IMR-90 (cell line): ENCODE data around the gene DHX38. TPM values are rescaled to one million over a fixed set of nuclear protein-coding genes. Genes with fewer than 3 reads are reported as not detected.
"Not testable (repeated sequence)": the region's sequence is repeated elsewhere in the genome, so short reads cannot be mapped to it uniquely, and the experiment has no call there.

Experiments
- ATAC-seq: fragments of 200-7000 bp; cut with Tn5 transposase; 2 replicates; pipeline ENCODE4 v1.9.1; 2020; ENCODE audit warnings: low read depth, mild to moderate bottlenecking, moderate library complexity
- BruUV-seq: library from RNA; stranded (reverse); fragments of 400-500 nt; replicated peaks from 2 replicates; lab custom pipeline; 2021; lab: Mats Ljungman, UMichigan
- CTCF ChIA-PET: fragments of 300-600 bp; formaldehyde crosslinking; extraction: SDS; loops from one replicate; lab custom pipeline; 2021; ENCODE audit warnings: antibody characterized with exemption; lab: Yijun Ruan, JAX
- POLR2A ChIA-PET: fragments of 300-600 bp; sonication (Branson Sonifier 250); formaldehyde crosslinking; loops from one replicate; lab custom pipeline; 2022; ENCODE audit warnings: antibody characterized with exemption; ENCODE audit not compliant: unreplicated experiment; lab: Charles Lee
- DNase-seq: peaks from one replicate; pipeline ENCODE4 v3.0.0; 2013
- H2AFZ ChIP-seq: replicated peaks from 2 replicates; pipeline ENCODE3; 2013; ENCODE audit warnings: low read length, mild to moderate bottlenecking; ENCODE audit not compliant: poor library complexity
- H2AK5ac ChIP-seq: 2 replicates; pipeline ENCODE4 v1.6.1; 2013; ENCODE audit warnings: low read depth, low read length, inconsistent platforms
- H2AK9ac ChIP-seq: replicated peaks from 2 replicates; pipeline ENCODE3; 2013; ENCODE audit warnings: mild to moderate bottlenecking, low read depth, low read length, moderate library complexity; ENCODE audit not compliant: poor library complexity
- H2BK120ac ChIP-seq: 2 replicates; pipeline ENCODE4 v1.6.1; 2013; ENCODE audit warnings: low read depth, low read length, inconsistent platforms
- H2BK15ac ChIP-seq: 3 replicates; pipeline ENCODE4 v1.6.1; 2013; ENCODE audit warnings: low read depth, low read length, inconsistent platforms
- H2BK20ac ChIP-seq: 2 replicates; pipeline ENCODE4 v1.6.1; 2013; ENCODE audit warnings: low read depth, mild to moderate bottlenecking, inconsistent platforms, low read length, moderate library complexity
- H2BK5ac ChIP-seq: 2 replicates; pipeline ENCODE4 v1.6.1; 2013; ENCODE audit warnings: mild to moderate bottlenecking, low read depth, low read length, inconsistent platforms; ENCODE audit not compliant: poor library complexity, severe bottlenecking
- H3K14ac ChIP-seq: replicated peaks from 2 replicates; pipeline ENCODE4 v1.6.1; 2013; ENCODE audit warnings: low read depth, low read length, inconsistent platforms
- H3K18ac ChIP-seq: 2 replicates; pipeline ENCODE4 v1.6.1; 2013; ENCODE audit warnings: low read depth, low read length, control low read depth
- H3K23ac ChIP-seq: 2 replicates; pipeline ENCODE4 v1.6.1; 2013; ENCODE audit warnings: low read depth, low read length, inconsistent platforms
- H3K27ac ChIP-seq: 2 replicates; pipeline ENCODE4 v1.5.1; 2013; ENCODE audit warnings: mild to moderate bottlenecking, control low read depth, low read length; ENCODE audit not compliant: insufficient read depth
- H3K27me3 ChIP-seq: 2 replicates; pipeline ENCODE4 v1.6.1; 2013; ENCODE audit warnings: low read length; ENCODE audit not compliant: control insufficient read depth, insufficient read depth
- H3K36me3 ChIP-seq: 2 replicates; pipeline ENCODE4 v1.6.1; 2013; ENCODE audit warnings: low read length, mixed read lengths; ENCODE audit not compliant: control insufficient read depth, insufficient read depth
- H3K4ac ChIP-seq: 2 replicates; pipeline ENCODE4 v1.6.1; 2013; ENCODE audit warnings: low read depth, low read length, inconsistent platforms
- H3K4me1 ChIP-seq: 2 replicates; pipeline ENCODE4 v1.6.1; 2013; ENCODE audit warnings: low read length, mixed read lengths; ENCODE audit not compliant: control insufficient read depth, insufficient read depth
- H3K4me2 ChIP-seq: 2 replicates; pipeline ENCODE4 v1.6.1; 2013; ENCODE audit warnings: low read depth, mild to moderate bottlenecking, control low read depth, low read length, moderate library complexity
- H3K4me3 ChIP-seq: 2 replicates; pipeline ENCODE4 v1.5.1; 2013; ENCODE audit warnings: low read depth, mild to moderate bottlenecking, control low read depth, low read length, moderate library complexity; ENCODE audit not compliant: insufficient read depth
- H3K56ac ChIP-seq: 2 replicates; pipeline ENCODE4 v1.6.1; 2013; ENCODE audit warnings: low read length, inconsistent platforms; ENCODE audit not compliant: insufficient read depth; ENCODE audit errors: extremely low read depth
- H3K79me1 ChIP-seq, 2 experiments: 2 replicates each; pipeline ENCODE4 v1.6.1; 2013; ENCODE audit warnings: low read length in 2 of 2, inconsistent platforms in 1 of 2, low read depth in 1 of 2
- H3K9ac ChIP-seq: 2 replicates; pipeline ENCODE4 v1.6.1; 2013; ENCODE audit warnings: low read depth, low read length, control low read depth
- H3K9me1 ChIP-seq: 2 replicates; pipeline ENCODE4 v1.6.1; 2013; ENCODE audit warnings: low read length, inconsistent platforms; ENCODE audit not compliant: insufficient read depth
- H3K9me3 ChIP-seq: 2 replicates; pipeline ENCODE4 v1.6.1; 2013; ENCODE audit warnings: low read length; ENCODE audit not compliant: control insufficient read depth, insufficient read depth
- H4K20me1 ChIP-seq: 2 replicates; pipeline ENCODE4 v1.6.1; 2013; ENCODE audit warnings: low read length, inconsistent platforms; ENCODE audit not compliant: insufficient read depth
- H4K5ac ChIP-seq: 2 replicates; pipeline ENCODE4 v1.6.1; 2013; ENCODE audit warnings: mild to moderate bottlenecking, low read depth, low read length, control low read depth
- H4K8ac ChIP-seq, 2 experiments: 2 replicates each; pipeline ENCODE4 v1.6.1; 2013; ENCODE audit warnings: low read depth in 2 of 2, low read length in 2 of 2, control low read depth in 1 of 2, inconsistent platforms in 1 of 2
- H4K91ac ChIP-seq: 2 replicates; pipeline ENCODE4 v1.6.1; 2013; ENCODE audit warnings: low read depth, low read length, inconsistent platforms; ENCODE audit not compliant: insufficient read depth
- WGBS, 2 experiments: methylation state at CpG; one replicate each; pipeline versions ENCODE4 v1.1.5 to v1.1.7; 2013; ENCODE audit warnings: missing lambda C conversion rate in 2 of 2; ENCODE audit not compliant: insufficient read length in 1 of 2; ENCODE audit errors: extremely low coverage in 2 of 2; 5-methylcytosine and 5-hydroxymethylcytosine counted together
- dilution Hi-C: fragments of 300-500 bp; cut with HindIII; formaldehyde crosslinking; loops from one replicate; pipeline ENCODE4 v1.14.3; 2018; ENCODE audit warnings: low sequenced_read_pairs; ENCODE audit not compliant: unreplicated experiment
- in situ Hi-C: fragments of 300-500 bp; cut with MboI; formaldehyde crosslinking; loops from 3 replicates; pipeline ENCODE4 v1.14.3; 2019; ENCODE audit warnings: low sequenced_read_pairs, inconsistent platforms, mixed read lengths
- intact Hi-C: fragments of 100-400 bp; cut with micrococcal nuclease; formaldehyde crosslinking; loops from 2 replicates; pipeline ENCODE4 v1.10.0; 2022
- polyA plus RNA-seq, 3 experiments: library from polyadenylated mRNA; depleted of rRNA; stranded (reverse); fragments of >200 nt; gene quantifications; 2 replicates each; pipeline ENCODE4 v1.2.3, GENCODE V29; 2012; ENCODE audit warnings: low replicate concordance in 1 of 3
- total RNA-seq: library from RNA; depleted of rRNA; stranded (reverse); fragments of >200 nt; gene quantifications from 2 replicates; pipeline ENCODE4 v1.2.3, GENCODE V29; 2012

The DHX38 gene
- total and polyA plus RNA-seq, 2 of the 4 experiments (the other 2 are of a cell fraction): 45.4 to 49.6 TPM

GRCh38 chr16:72054254-72054847 is 39.3 kb upstream of the DHX38 start, which contains the start of gene HP:
TSS of gene HP (plus strand) at chr16:72054505. CDS start at chr16:72054653, 148 bp downstream.
- POLR2A ChIA-PET, H4K5ac ChIP-seq, H3K79me1 ChIP-seq, H3K14ac ChIP-seq, H3K9ac ChIP-seq, H2BK5ac ChIP-seq, H3K4me3 ChIP-seq, H2AK5ac ChIP-seq, H2BK120ac ChIP-seq, BruUV-seq, H3K56ac ChIP-seq, H3K36me3 ChIP-seq, DNase-seq, ATAC-seq, H2AK9ac ChIP-seq, H3K4ac ChIP-seq, H3K9me3 ChIP-seq, H4K91ac ChIP-seq, H3K23ac ChIP-seq, H4K20me1 ChIP-seq, H3K4me2 ChIP-seq, H3K27ac ChIP-seq, in situ Hi-C loops, H2AFZ ChIP-seq, H4K8ac ChIP-seq, H3K9me1 ChIP-seq, intact Hi-C loops, H3K4me1 ChIP-seq, H2BK20ac ChIP-seq, dilution Hi-C loops, H3K27me3 ChIP-seq, CTCF ChIA-PET, H2BK15ac ChIP-seq, H3K18ac ChIP-seq: not testable (repeated sequence)
- WGBS, 2 experiments: no CpG with 5 or more reads among the region's 5 CpGs
